Progenitor cell of endocrine pancreas (in vitro differentiated cells): ENCODE measurements around the gene RUNX3. TPM values are rescaled to one million over a fixed set of nuclear protein-coding genes. Genes with fewer than 3 reads are reported as not detected.

ENCODE experiments used
- DNase-seq: peaks from one replicate; pipeline ENCODE4 v3.0.0; 2021; ENCODE audit warnings: low spot score; ENCODE audit not compliant: unreplicated experiment
- H3K27ac Mint-ChIP-seq: 2 replicates; pipeline ENCODE4 v1.8.0; 2021; ENCODE audit warnings: mild to moderate bottlenecking, moderate library complexity, mixed read lengths
- H3K27me3 Mint-ChIP-seq: 2 replicates; pipeline ENCODE4 v1.8.0; 2021; ENCODE audit warnings: mixed read lengths
- H3K36me3 Mint-ChIP-seq: 2 replicates; pipeline ENCODE4 v1.8.0; 2022; ENCODE audit warnings: mixed read lengths; ENCODE audit not compliant: insufficient read depth
- H3K4me1 Mint-ChIP-seq: 2 replicates; pipeline ENCODE4 v1.8.0; 2021; ENCODE audit warnings: low read depth, mixed read lengths
- H3K4me3 Mint-ChIP-seq: 2 replicates; pipeline ENCODE4 v1.8.0; 2021; ENCODE audit warnings: low read depth, mild to moderate bottlenecking, moderate library complexity, mixed read lengths
- H3K9me3 Mint-ChIP-seq: 2 replicates; pipeline ENCODE4 v1.8.0; 2021; ENCODE audit warnings: low read depth, mixed read lengths
- CTCF ChIP-seq: fragments of 200-600 bp; sonication (generic); IDR thresholded peaks from one replicate; pipeline ENCODE4 v1.5.0; 2021; ENCODE audit warnings: antibody characterized with exemption, mild to moderate bottlenecking; ENCODE audit not compliant: unreplicated experiment
- total RNA-seq: library from RNA; stranded (reverse); gene quantifications from 2 replicates; pipeline ENCODE4 v1.2.1, GENCODE V29; 2021

The RUNX3 gene
- total RNA-seq, 1 donor from 2014 or later: not detected

- DNase-seq: no peak
- H3K27me3 Mint-ChIP-seq: peaks cover 14% of the 10 kb centered on the region
- H3K36me3 Mint-ChIP-seq: peaks cover 3% of the 10 kb centered on the region
- peaks cover 16% of the 10 kb centered on the region for H3K9me3 Mint-ChIP-seq
- no peaks in the 10 kb centered on the region for H3K4me1 Mint-ChIP-seq
- no peak for TF ChIP-seq CTCF
- no peak overlapping the region for H3K4me3 Mint-ChIP-seq
- H3K27ac Mint-ChIP-seq: no peak overlapping the region
These were observed 41.8 kb downstream of the RUNX3 start for GRCh38 chr1:24888061-24888970.

DNA sequence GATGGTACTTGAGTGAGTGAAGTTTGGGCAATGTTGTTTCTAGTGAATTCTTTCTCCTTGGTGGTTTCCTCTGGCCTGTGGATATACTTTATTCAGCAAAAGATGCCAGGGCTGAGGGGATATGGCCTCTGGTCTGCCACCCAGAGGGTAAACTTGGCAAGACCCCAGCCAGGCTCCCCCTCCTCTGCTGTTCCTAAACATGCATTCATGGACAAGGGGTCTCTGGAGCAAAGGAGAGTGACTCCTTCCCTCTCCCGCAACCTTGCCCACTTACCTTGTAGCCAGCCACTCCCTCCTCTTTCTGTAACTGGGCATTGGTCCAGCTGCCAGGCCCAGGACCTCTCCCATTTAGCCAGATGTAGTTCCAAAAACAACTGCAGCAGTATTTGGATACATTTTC, 43.8 kb downstream of the RUNX3 start:
- Mint-ChIP-seq H3K4me3 (no peak overlapping the region), H3K4me1 (no peaks in the 10 kb centered on the region), H3K27me3 (peaks cover 17% of the 10 kb centered on the region), H3K36me3 (peaks cover 3% of the 10 kb centered on the region), H3K9me3 (peaks cover 14% of the 10 kb centered on the region), H3K27ac (no peak overlapping the region)
- DNase-seq: no peak
- TF ChIP-seq CTCF: no peak

GRCh38 chr1:24884751-24885150, 45.3 kb downstream of the RUNX3 start:
- H3K4me3 Mint-ChIP-seq: no peak overlapping the region
- no peak for TF ChIP-seq CTCF
- peaks cover 19% of the 10 kb centered on the region for H3K9me3 Mint-ChIP-seq
- H3K27ac Mint-ChIP-seq: no peak overlapping the region
- peaks cover 3% of the 10 kb centered on the region for H3K36me3 Mint-ChIP-seq
- no peaks in the 10 kb centered on the region for H3K4me1 Mint-ChIP-seq
- DNase-seq: no peak
- peaks cover 22% of the 10 kb centered on the region for H3K27me3 Mint-ChIP-seq

- H3K4me3 Mint-ChIP-seq: no peak overlapping the region
- H3K4me1 Mint-ChIP-seq: no peaks in the 10 kb centered on the region
- no peak for DNase-seq
- H3K9me3 Mint-ChIP-seq: peaks cover 19% of the 10 kb centered on the region
- H3K27me3 Mint-ChIP-seq: peaks cover 15% of the 10 kb centered on the region
- TF ChIP-seq CTCF: no peak
- H3K27ac Mint-ChIP-seq: no peak overlapping the region
- H3K36me3 Mint-ChIP-seq: peaks cover 3% of the 10 kb centered on the region
These were observed 49.0 kb downstream of the RUNX3 start for GRCh38 chr1:24881034-24881433.

GRCh38 chr1:24878775-24879742, 51.0 kb downstream of the RUNX3 start:
- Mint-ChIP-seq H3K27me3 (peaks cover 12% of the 10 kb centered on the region), H3K4me1 (no peaks in the 10 kb centered on the region), H3K9me3 (peaks cover 15% of the 10 kb centered on the region), H3K27ac (no peak overlapping the region), H3K36me3 (peaks cover 2% of the 10 kb centered on the region), H3K4me3 (no peak overlapping the region)
- no peak for DNase-seq
- TF ChIP-seq CTCF: no peak
